ENCODE measurements around the gene IPO4.
A peak's percentile ranks its signal among the peaks of the same experiment; 100 is the strongest.

- TF ChIP-seq CTCF (CRISPR knock-in tag; IDR thresholded peaks at IDR 0.05) = peak; percentile 47
- TF ChIP-seq, protein P1, sequence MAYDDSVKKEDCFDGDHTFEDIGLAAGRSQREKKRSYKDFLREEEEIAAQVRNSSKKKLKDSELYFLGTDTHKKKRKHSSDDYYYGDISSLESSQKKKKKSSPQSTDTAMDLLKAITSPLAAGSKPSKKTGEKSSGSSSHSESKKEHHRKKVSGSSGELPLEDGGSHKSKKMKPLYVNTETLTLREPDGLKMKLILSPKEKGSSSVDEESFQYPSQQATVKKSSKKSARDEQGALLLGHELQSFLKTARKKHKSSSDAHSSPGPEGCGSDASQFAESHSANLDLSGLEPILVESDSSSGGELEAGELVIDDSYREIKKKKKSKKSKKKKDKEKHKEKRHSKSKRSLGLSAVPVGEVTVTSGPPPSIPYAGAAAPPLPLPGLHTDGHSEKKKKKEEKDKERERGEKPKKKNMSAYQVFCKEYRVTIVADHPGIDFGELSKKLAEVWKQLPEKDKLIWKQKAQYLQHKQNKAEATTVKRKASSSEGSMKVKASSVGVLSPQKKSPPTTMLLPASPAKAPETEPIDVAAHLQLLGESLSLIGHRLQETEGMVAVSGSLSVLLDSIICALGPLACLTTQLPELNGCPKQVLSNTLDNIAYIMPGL (CRISPR knock-in tag; IDR thresholded peaks at IDR 0.05; ENCODE audit: borderline replicate concordance in 1 of 2, low read depth in 1 of 2) = peak in 1 of 2 experiments; percentile 79; a peak in 3 of 4 replicates
- no peak for TF ChIP-seq SCMH1 (CRISPR knock-in tag; IDR thresholded peaks at IDR 0.05; ENCODE audit: borderline replicate concordance)
- no peak for TF ChIP-seq ZNF777 (CRISPR knock-in tag; IDR thresholded peaks at IDR 0.05)
- no peak; the same call in 1 of the 2 replicates for TF ChIP-seq BRF2 (CRISPR knock-in tag; IDR thresholded peaks at IDR 0.05)
- TF ChIP-seq YEATS4 (CRISPR knock-in tag; IDR thresholded peaks at IDR 0.05; ENCODE audit: borderline replicate concordance) = no peak; the same call in 1 of the 2 replicates
- peak; percentile 72; the same call in 1 of the 2 replicates for TF ChIP-seq PHF8 (CRISPR knock-in tag; IDR thresholded peaks at IDR 0.05)
- no peak for TF ChIP-seq NFE2L1 (CRISPR knock-in tag; IDR thresholded peaks at IDR 0.05; ENCODE audit: borderline replicate concordance)
Measured at GRCh38 chr14:24146453-24146977, 42.1 kb downstream of the IPO4 start, which contains the start of gene PSME2.

Measured in HepG2 (cell line).